Muscle layer of duodenum (tissue), 2 donors: Measurements from ENCODE around the gene NETO1.

Experiments used
- H3K27ac ChIP-seq: one replicate; pipeline ENCODE4 v1.7.0; 2013; ENCODE audit warnings: mild to moderate bottlenecking, low read length
- H3K27me3 ChIP-seq: one replicate; pipeline ENCODE4 v1.7.0; 2013; ENCODE audit warnings: low read depth, mild to moderate bottlenecking, control low read depth, low read length
- H3K36me3 ChIP-seq, 2 donors: one replicate each; pipeline ENCODE4 v1.7.0; 2013; ENCODE audit warnings: low read length in 2 of 2, control low read depth in 1 of 2, mild to moderate bottlenecking in 1 of 2; ENCODE audit not compliant: insufficient read depth in 2 of 2, control insufficient read depth in 1 of 2
- H3K4me1 ChIP-seq, 2 donors: one replicate each; pipeline ENCODE4 v1.7.0; 2013; ENCODE audit warnings: low read length in 2 of 2, mild to moderate bottlenecking in 2 of 2, control low read depth in 1 of 2, moderate library complexity in 1 of 2; ENCODE audit not compliant: insufficient read depth in 2 of 2, control insufficient read depth in 1 of 2
- H3K4me3 ChIP-seq, 2 donors: one replicate each; pipeline ENCODE4 v1.7.0; 2013; ENCODE audit warnings: low read length in 2 of 2, low read depth in 1 of 2, mild to moderate bottlenecking in 1 of 2
- H3K9me3 ChIP-seq, 2 donors: one replicate each; pipeline ENCODE4 v1.7.0; 2013; ENCODE audit warnings: low read length in 2 of 2, control low read depth in 1 of 2, mild to moderate bottlenecking in 1 of 2; ENCODE audit not compliant: control insufficient read depth in 1 of 2
- donor health status: healthy.

NETO1 gene, protein sequence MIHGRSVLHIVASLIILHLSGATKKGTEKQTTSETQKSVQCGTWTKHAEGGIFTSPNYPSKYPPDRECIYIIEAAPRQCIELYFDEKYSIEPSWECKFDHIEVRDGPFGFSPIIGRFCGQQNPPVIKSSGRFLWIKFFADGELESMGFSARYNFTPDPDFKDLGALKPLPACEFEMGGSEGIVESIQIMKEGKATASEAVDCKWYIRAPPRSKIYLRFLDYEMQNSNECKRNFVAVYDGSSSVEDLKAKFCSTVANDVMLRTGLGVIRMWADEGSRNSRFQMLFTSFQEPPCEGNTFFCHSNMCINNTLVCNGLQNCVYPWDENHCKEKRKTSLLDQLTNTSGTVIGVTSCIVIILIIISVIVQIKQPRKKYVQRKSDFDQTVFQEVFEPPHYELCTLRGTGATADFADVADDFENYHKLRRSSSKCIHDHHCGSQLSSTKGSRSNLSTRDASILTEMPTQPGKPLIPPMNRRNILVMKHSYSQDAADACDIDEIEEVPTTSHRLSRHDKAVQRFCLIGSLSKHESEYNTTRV

GRCh38 chr18:72867746-72868584 is at the start of gene NETO1:
NETO1 (minus strand) TSS chr18:72867987; CDS start chr18:72867291, 696 bp downstream.
- Histone ChIP-seq H3K9me3 (no peaks in the 10 kb centered on the region), H3K4me1 (peaks cover 0 to 26% of the 10 kb centered on the region in 2 donors), H3K36me3 (no peaks in the 10 kb centered on the region), H3K27me3 (peaks cover 4% of the 10 kb centered on the region), H3K27ac (no peak within 1 kb of the TSS), H3K4me3 (peak within 1 kb of the TSS in 1 of 2 donors; percentile 57)

DNA sequence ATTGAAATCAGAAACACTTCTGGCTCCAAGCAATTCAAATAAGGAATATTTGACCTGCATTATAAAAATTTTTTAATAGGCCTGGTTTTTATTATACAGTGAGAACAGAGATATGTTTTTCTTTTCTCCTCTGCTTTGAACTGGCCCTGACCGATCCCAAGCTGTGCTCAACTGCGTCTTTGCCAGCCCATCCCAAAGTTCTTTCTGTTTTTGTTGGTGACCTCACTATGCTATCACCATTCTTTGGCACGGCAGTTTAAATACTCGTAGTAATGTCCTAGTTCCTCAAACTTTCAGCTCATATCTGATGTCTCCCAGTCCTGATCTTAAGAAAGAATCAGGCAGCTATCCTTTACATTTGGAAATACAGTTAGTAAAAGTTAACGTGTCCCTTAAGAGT is 42.3 kb upstream of the NETO1 start:
- Histone ChIP-seq H3K4me3 (no peak overlapping the region), H3K27me3 (no peaks in the 10 kb centered on the region), H3K4me1 (no peaks in the 10 kb centered on the region), H3K36me3 (no peaks in the 10 kb centered on the region), H3K9me3 (peaks cover 0 to 5% of the 10 kb centered on the region in 2 donors), H3K27ac (no peak overlapping the region)

DNA sequence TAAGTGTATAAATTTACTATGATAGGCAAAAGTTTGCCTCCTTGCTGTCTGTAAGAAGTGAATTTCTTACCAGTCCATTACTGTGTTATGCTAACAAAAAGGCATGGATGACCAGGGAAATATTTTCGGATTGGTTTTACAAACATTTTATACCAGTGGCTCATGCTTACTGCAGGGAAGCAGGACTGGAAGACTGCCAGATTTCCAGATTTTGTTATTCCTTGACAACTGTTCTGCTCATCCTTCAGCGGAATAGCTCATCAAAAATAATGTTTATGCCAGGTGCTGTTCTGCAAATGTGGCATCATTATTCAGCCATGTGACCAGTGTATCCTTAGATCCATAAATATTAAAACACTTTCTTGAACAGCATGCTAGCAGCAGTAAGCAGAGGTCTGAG is 40.4 kb upstream of the NETO1 start:
- Histone ChIP-seq H3K36me3 (no peaks in the 10 kb centered on the region), H3K27me3 (no peaks in the 10 kb centered on the region), H3K4me3 (no peak overlapping the region), H3K27ac (no peak overlapping the region), H3K4me1 (no peaks in the 10 kb centered on the region), H3K9me3 (peaks cover 0 to 5% of the 10 kb centered on the region in 2 donors)

DNA sequence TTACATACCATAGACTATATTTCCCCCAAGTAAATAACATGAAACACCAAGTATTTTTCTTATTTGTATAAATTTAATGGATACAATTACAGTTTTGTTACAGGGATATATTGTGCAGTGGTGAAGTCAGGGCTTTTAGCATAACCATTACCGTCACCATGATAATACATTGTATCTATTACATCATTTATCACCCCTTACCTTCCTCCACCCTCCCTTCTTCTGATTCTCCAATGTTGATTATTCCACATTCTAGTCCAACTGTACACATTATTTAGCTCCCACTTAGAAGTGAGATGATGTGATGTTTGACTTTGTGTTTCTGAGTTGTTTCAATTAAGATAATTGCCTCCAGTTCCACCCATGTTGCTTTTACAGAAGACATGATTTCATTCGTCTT is 35.2 kb upstream of the NETO1 start:
- H3K4me1 ChIP-seq, result no peaks in the 10 kb centered on the region
- no peak overlapping the region for H3K4me3 ChIP-seq
- no peak overlapping the region for H3K27ac ChIP-seq
- H3K9me3 ChIP-seq, result peaks cover 0 to 5% of the 10 kb centered on the region in 2 donors
- no peaks in the 10 kb centered on the region for H3K36me3 ChIP-seq
- no peaks in the 10 kb centered on the region for H3K27me3 ChIP-seq

DNA sequence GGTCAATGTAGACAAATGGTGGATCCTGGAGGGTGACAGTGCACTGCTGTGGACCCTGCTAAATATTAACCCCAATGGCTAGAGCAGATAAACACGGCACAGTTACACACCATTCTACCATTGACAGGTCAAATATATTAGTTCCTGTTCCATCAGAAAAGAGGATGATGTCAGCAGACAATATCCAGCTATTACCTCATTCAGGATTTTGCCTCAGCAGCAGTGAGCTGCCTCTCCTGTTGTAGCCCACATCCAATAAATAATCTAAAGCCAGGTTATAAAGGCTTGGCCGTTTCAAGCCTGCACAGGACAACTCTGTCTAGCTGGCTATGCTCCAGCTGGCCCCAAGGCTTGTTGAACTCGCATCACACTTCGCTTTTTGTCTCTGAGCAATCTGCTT is 31.6 kb upstream of the NETO1 start:
- Histone ChIP-seq H3K4me3 (no peak overlapping the region), H3K4me1 (no peaks in the 10 kb centered on the region), H3K27me3 (no peaks in the 10 kb centered on the region), H3K9me3 (no peaks in the 10 kb centered on the region), H3K36me3 (no peaks in the 10 kb centered on the region), H3K27ac (no peak overlapping the region)

GRCh38 chr18:72898870-72899269 is 31.1 kb upstream of the NETO1 start:
- Histone ChIP-seq H3K4me3 (no peak overlapping the region), H3K36me3 (no peaks in the 10 kb centered on the region), H3K27me3 (no peaks in the 10 kb centered on the region), H3K9me3 (no peaks in the 10 kb centered on the region), H3K27ac (no peak overlapping the region), H3K4me1 (no peaks in the 10 kb centered on the region)

DNA sequence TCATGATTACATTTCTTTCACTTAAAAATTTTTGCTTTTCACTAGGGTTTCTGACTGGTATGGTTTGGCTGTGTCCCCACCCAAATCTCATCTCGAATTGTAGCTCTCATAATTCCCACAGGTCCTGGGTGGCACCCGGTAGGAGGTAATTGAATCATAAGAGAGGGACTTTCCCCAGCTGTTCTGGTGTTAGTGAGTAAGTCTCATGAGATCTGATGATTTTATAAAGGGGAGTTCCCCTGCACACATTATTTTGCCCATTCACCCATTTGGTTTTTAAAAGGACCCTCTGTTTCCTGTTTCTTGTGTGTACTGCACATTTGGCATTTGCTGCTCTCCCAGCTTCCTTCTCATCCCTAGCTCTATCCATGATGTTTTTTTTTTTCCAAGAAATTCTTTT is 27.8 kb upstream of the NETO1 start:
- Histone ChIP-seq H3K4me1 (no peaks in the 10 kb centered on the region), H3K4me3 (no peak overlapping the region), H3K36me3 (no peaks in the 10 kb centered on the region), H3K27ac (no peak overlapping the region), H3K9me3 (no peaks in the 10 kb centered on the region), H3K27me3 (no peaks in the 10 kb centered on the region)

DNA sequence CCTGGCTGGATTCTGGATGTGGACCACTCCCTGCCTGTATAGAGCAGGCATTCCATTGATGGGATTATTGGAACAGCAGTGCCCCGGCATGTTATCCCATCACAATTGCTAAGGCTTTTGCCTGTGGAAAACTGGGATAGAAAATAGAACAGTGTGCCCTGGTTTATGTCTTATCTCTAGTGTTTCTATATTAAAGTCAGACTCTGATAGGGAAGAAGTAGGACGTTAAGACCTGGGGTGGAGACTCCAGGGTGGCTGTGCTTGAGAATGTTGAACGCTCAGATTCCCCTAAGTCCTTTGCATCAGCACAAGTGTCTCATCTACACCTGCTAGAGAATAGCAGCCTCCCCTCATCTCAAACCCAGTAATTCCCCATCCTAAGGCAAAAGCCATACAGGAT is 10.8 kb upstream of the NETO1 start:
- H3K27me3 ChIP-seq, result no peaks in the 10 kb centered on the region
- H3K4me1 ChIP-seq, result no peaks in the 10 kb centered on the region
- no peaks in the 10 kb centered on the region for H3K36me3 ChIP-seq
- H3K9me3 ChIP-seq, result no peaks in the 10 kb centered on the region
- no peak overlapping the region for H3K27ac ChIP-seq
- H3K4me3 ChIP-seq, result no peak overlapping the region

DNA sequence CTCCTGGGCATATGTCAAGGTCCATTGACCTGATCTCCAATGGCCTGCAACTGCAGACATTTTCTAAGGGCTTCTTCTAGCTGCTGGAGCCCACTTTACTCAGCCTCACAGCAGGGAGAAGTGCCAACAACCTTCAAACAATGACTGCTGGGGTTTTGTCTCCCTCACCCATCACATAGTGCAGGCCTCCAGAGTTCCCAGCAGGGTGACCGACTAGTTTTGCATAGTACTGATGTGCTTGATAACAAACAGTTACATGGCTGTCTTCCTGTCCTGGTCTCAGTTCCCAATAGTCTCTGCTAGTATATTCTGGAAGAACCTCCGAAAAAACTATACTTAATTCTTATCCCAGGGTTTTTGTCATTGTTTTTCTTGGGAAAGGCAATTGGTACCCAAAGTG is 10.4 kb upstream of the NETO1 start:
- Histone ChIP-seq H3K4me1 (no peaks in the 10 kb centered on the region), H3K4me3 (no peak overlapping the region), H3K9me3 (no peaks in the 10 kb centered on the region), H3K36me3 (no peaks in the 10 kb centered on the region), H3K27ac (no peak overlapping the region), H3K27me3 (no peaks in the 10 kb centered on the region)

DNA sequence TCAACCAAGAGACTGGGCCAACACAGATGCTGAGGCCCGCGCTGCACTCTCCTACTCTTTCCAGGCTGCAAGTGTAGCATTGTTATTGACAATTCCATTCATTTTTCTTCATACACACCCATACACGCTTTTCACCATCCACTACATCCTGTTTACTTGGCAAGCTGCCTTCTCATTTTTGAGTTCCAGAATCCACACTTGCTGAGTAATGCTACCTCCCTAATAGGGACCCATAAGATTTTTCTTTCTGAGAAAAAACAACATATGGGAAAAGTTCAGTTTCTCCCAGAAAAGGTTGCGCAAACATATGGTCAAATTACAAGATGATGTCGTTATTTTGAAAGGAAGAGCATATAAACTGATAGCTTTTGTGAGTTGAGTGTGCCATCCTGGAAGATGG is 3.3 kb upstream of the NETO1 start:
- Histone ChIP-seq H3K27me3 (peaks cover 4% of the 10 kb centered on the region), H3K36me3 (no peaks in the 10 kb centered on the region), H3K4me1 (peaks cover 0 to 26% of the 10 kb centered on the region in 2 donors), H3K9me3 (no peaks in the 10 kb centered on the region), H3K4me3 (no peak overlapping the region), H3K27ac (no peak overlapping the region)
